ENCODE results near the gene ZDHHC6. TPM values are rescaled to one million over a fixed set of nuclear protein-coding genes. Genes with fewer than 3 reads are reported as not detected.

Gene ZDHHC6
- total RNA-seq, 1 experiment from 2014 or later = 35.2 TPM

GRCh38 chr10:112382515-112383235 is 64.0 kb downstream of the ZDHHC6 start:
- Histone ChIP-seq H3K18ac (ENCODE audit: insufficient read length, low read depth, low read length) (no peak overlapping the region), H4K8ac (replicated peaks; ENCODE audit: insufficient read length, low read depth, low read length) (no peak overlapping the region), H3T11ph (ENCODE audit: low read length) (no peak overlapping the region), H3K56ac (ENCODE audit: insufficient read length, low read depth, low read length) (no peak overlapping the region), H3K79me1 (ENCODE audit: insufficient read depth, low read depth, low read length, poor library complexity, severe bottlenecking) (no peaks in the 10 kb centered on the region), H3K23ac (ENCODE audit: insufficient read length, low read depth, low read length) (no peak overlapping the region), H3K79me2 (ENCODE audit: insufficient read depth, low read length) (no peaks in the 10 kb centered on the region), H3K14ac (ENCODE audit: insufficient read depth, low read length) (no peak overlapping the region), H2AFZ (ENCODE audit: low read length) (no peak overlapping the region), H3K4me2 (ENCODE audit: insufficient read depth, insufficient read length, low read length) (no peak overlapping the region), H3K23me2 (ENCODE audit: insufficient read length, low read depth, low read length, poor library complexity, severe bottlenecking) (no peaks in the 10 kb centered on the region), H2BK5ac (ENCODE audit: insufficient read length, low read length) (no peak overlapping the region), H2BK120ac (ENCODE audit: low read depth, low read length, poor library complexity, severe bottlenecking) (no peak overlapping the region), H3K27me3 (ENCODE audit: insufficient read depth, low read length) (no peaks in the 10 kb centered on the region), H2BK20ac (ENCODE audit: low read depth, low read length, poor library complexity, severe bottlenecking) (no peak overlapping the region), H4K5ac (ENCODE audit: insufficient read length, low read depth, low read length) (no peak overlapping the region), H4K20me1 (ENCODE audit: control insufficient read depth, insufficient read depth, insufficient read length) (no peaks in the 10 kb centered on the region), H2BK15ac (ENCODE audit: low read depth, low read length) (no peak overlapping the region), H4K91ac (ENCODE audit: insufficient read length, low read depth, low read length) (no peak overlapping the region), H2AK5ac (ENCODE audit: insufficient read length, low read length) (no peak overlapping the region), H3K4ac (ENCODE audit: low read depth, low read length) (no peak overlapping the region), H3K27ac (ENCODE audit: insufficient read length, low read depth, low read length) (no peak overlapping the region), H2BK12ac (ENCODE audit: insufficient read length, low read depth, low read length) (no peak overlapping the region), H3K9ac (ENCODE audit: extremely low read depth, insufficient read length, low read length) (no peak overlapping the region), H3K9me3 (ENCODE audit: control insufficient read depth, low read depth, low read length) (no peaks in the 10 kb centered on the region), H3K4me1 (ENCODE audit: insufficient read depth, low read length) (no peaks in the 10 kb centered on the region)
- Mint-ChIP-seq H3K4me1 (no peaks in the 10 kb centered on the region), H3K9me3 (no peaks in the 10 kb centered on the region; a peak in 1 of 5 replicates), H3K4me3 (no peak overlapping the region), H3K27ac (no peak overlapping the region), H3K36me3 (ENCODE audit: insufficient read depth in 1 of 3, low read depth in 3 of 3) (no peaks in the 10 kb centered on the region), H3K27me3 (ENCODE audit: low read depth) (no peaks in the 10 kb centered on the region)
- WGBS (ENCODE audit: extremely low coverage, insufficient read length, low lambda C conversion rate) = no CpG with 5 or more reads among the region's 9 CpGs
- DNase-seq = no peak
- no peak for TF ChIP-seq CTCF (conservative IDR thresholded peaks at IDR 0.05)

Other genes with a start within 250 kb of the ZDHHC6 start
- gene TECTB, start 163.5 kb downstream of the ZDHHC6 start, total RNA-seq (2021) = not detected in 2 replicates
- not detected in 2 replicates for gene ACSL5, start 72.8 kb downstream of the ZDHHC6 start, total RNA-seq (2021)
- 21.8 and 22.0 TPM in 2 replicates for gene VTI1A, start 301 bp upstream of the ZDHHC6 start, total RNA-seq (2021)

All from H9 (cell line).